Bronchial epithelial cell (primary cell): ENCODE results near the gene TMEM14A. TPM values are rescaled to one million over a fixed set of nuclear protein-coding genes. Genes with fewer than 3 reads are reported as not detected.

Experiments
- DNase-seq: peaks from one replicate; pipeline ENCODE4 v3.0.0-alpha.2; 2010; ENCODE audit warnings: low read depth
- FAIRE-seq: peaks from 2 replicates; lab custom pipeline; 2011; peaks lifted over from hg19 to GRCh38; lab: Jason Lieb, UNC
- H3K27me3 ChIP-seq: 2 replicates; pipeline ENCODE4 v1.5.1; 2011; ENCODE audit warnings: low read length; ENCODE audit not compliant: control insufficient read depth, insufficient read depth
- H3K36me3 ChIP-seq: 2 replicates; pipeline ENCODE4 v1.5.1; 2011; ENCODE audit warnings: low read length; ENCODE audit not compliant: control insufficient read depth, insufficient read depth
- H3K4me3 ChIP-seq: 2 replicates; pipeline ENCODE4 v1.5.1; 2011; ENCODE audit warnings: mild to moderate bottlenecking, low read depth, low read length, control low read depth
- CTCF ChIP-seq: IDR thresholded peaks from 2 replicates; pipeline ENCODE4 v1.5.1; 2011; ENCODE audit warnings: mild to moderate bottlenecking, moderate library complexity, low read length, control low read depth, inconsistent platforms; ENCODE audit not compliant: insufficient read depth, severe bottlenecking
- total RNA-seq: library from RNA; depleted of rRNA; stranded (reverse); fragments of >200 nt; gene quantifications from 2 replicates; pipeline ENCODE4 v1.2.1, GENCODE V29; 2014

The TMEM14A gene
- total RNA-seq, 1 donor from 2014 or later = 22.6 TPM

- Histone ChIP-seq H3K27me3 (peaks cover 2% of the 10 kb centered on the region), H3K4me3 (no peak overlapping the region), H3K36me3 (no peaks in the 10 kb centered on the region)
- DNase-seq = no peak
- TF ChIP-seq CTCF = no peak
- FAIRE-seq = no peak
Observed at GRCh38 chr6:52641826-52642225, 29.1 kb upstream of the TMEM14A start.

DNA sequence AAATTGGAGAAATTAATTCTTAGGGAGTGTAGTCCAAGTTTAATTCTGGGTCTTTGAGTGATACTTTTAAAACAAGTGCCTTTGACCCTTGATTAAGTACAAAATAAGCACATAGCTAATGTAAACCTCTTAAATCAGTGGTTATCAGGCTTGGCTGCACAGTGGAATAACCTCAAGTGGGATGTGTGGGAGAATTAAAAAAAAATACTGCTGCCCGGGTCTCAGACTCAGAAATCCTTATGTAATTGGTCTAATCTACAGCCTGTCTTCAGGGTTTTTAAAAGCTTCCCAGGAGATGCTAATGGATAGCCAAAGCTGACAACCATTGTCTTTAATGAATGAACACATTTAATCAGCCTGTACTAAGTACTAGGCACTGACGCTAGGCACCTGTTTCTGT is 28.5 kb upstream of the TMEM14A start:
- no peaks in the 10 kb centered on the region for H3K36me3 ChIP-seq
- no peak for TF ChIP-seq CTCF
- peaks cover 2% of the 10 kb centered on the region for H3K27me3 ChIP-seq
- FAIRE-seq = no peak
- DNase-seq = no peak
- H3K4me3 ChIP-seq = no peak overlapping the region

DNA sequence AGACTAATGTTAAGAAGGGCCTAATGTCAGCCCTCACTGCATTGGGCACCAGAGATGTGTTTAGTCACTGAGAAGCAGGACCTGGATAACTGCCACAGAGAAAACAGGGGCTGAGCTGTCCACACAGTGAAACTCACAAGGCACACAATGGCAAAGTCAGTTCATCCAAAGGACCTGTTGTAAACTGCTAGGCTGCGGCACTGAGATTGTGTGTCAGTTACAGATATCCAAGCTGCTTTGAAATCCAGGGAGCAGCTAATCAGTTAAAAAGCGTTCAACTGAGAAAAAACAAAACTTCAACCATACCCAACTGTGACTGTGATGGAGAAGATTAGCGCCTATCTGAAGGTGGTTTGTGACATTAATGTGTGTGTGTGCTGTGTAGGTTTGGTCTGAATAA is 27.8 kb upstream of the TMEM14A start:
- Histone ChIP-seq H3K27me3 (peaks cover 2% of the 10 kb centered on the region), H3K36me3 (no peaks in the 10 kb centered on the region), H3K4me3 (no peak overlapping the region)
- FAIRE-seq (no peak), DNase-seq (no peak)
- TF ChIP-seq CTCF = no peak

- DNase-seq (no peak), FAIRE-seq (peak; percentile 43)
- no peaks in the 10 kb centered on the region for H3K36me3 ChIP-seq
- no peak overlapping the region for H3K4me3 ChIP-seq
- TF ChIP-seq CTCF = no peak
- peaks cover 2% of the 10 kb centered on the region for H3K27me3 ChIP-seq
Observed at GRCh38 chr6:52644253-52644652, 26.7 kb upstream of the TMEM14A start.

GRCh38 chr6:52645976-52646375 is 24.9 kb upstream of the TMEM14A start:
- FAIRE-seq = no peak
- no peaks in the 10 kb centered on the region for H3K36me3 ChIP-seq
- H3K27me3 ChIP-seq = peaks cover 2% of the 10 kb centered on the region
- TF ChIP-seq CTCF = no peak
- DNase-seq = no peak
- no peak overlapping the region for H3K4me3 ChIP-seq

DNA sequence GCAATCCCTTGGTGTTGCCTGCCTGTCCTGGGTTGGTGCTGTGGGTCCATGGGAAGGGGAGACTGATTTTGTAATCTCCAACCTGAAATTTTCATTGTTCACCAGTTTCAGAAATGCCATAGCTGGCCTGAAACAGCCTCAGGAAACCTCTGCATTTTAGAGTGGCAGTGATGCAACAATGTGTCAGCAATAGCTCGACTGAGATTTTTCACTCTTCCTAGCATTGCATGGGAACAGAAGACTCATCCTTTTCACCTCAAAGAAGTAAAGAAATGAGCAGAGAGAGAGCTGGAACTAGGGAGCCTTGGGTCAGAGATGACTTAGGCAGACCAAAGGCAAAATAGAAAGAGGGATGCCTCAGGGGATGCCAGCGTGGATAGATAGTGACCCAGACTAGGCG is 23.7 kb upstream of the TMEM14A start:
- Histone ChIP-seq H3K36me3 (no peaks in the 10 kb centered on the region), H3K27me3 (peaks cover 2% of the 10 kb centered on the region), H3K4me3 (no peak overlapping the region)
- TF ChIP-seq CTCF = no peak
- FAIRE-seq (no peak), DNase-seq (peak; percentile 35)
